Fibroblast of lung (primary cell): Measurements from ENCODE around the gene CFAP61.

ENCODE experiments used
- EZH2 ChIP-seq: IDR thresholded peaks from 2 replicates; pipeline ENCODE4 v1.5.1; 2012; ENCODE audit warnings: low read length, control low read depth, mild to moderate bottlenecking; ENCODE audit errors: missing control alignments
- TF ChIP-seq, protein P1 (sequence below), 2 donors: IDR thresholded peaks in 1 of 2; conservative IDR thresholded peaks in 1 of 2; 1 replicate in 1 of 2; 2 replicates in 1 of 2; pipeline ENCODE4 v1.5.1; 2011 to 2012; ENCODE audit warnings: low read length in 2 of 2, control low read depth in 1 of 2, inconsistent platforms in 1 of 2, low read depth in 1 of 2, mild to moderate bottlenecking in 1 of 2

DNA sequence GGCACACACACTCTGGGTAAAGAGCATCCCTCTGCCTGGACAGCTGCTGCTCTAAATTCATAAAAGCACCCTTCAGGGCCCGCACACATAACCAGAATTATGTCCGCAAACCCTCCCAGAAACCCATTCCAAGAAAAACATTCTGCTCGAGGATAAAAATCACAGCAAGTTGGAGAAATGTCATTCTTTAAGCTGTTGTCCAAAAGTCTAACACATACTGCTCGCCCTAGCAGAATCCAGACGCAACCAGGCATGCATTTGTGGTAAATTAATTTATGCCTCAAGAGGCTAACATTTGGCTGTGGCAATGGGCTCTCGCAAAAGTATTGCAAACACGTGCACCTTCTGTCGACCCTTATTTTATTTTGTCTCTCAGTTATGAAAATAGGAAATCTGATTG is 199.5 kb downstream of the CFAP61 start:
- TF ChIP-seq, protein P1, sequence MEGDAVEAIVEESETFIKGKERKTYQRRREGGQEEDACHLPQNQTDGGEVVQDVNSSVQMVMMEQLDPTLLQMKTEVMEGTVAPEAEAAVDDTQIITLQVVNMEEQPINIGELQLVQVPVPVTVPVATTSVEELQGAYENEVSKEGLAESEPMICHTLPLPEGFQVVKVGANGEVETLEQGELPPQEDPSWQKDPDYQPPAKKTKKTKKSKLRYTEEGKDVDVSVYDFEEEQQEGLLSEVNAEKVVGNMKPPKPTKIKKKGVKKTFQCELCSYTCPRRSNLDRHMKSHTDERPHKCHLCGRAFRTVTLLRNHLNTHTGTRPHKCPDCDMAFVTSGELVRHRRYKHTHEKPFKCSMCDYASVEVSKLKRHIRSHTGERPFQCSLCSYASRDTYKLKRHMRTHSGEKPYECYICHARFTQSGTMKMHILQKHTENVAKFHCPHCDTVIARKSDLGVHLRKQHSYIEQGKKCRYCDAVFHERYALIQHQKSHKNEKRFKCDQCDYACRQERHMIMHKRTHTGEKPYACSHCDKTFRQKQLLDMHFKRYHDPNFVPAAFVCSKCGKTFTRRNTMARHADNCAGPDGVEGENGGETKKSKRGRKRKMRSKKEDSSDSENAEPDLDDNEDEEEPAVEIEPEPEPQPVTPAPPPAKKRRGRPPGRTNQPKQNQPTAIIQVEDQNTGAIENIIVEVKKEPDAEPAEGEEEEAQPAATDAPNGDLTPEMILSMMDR (conservative IDR thresholded peaks at IDR 0.05 in 1 of 2, IDR thresholded peaks at IDR 0.05 in 1 of 2; ENCODE audit: low read depth in 1 of 2, low read length in 2 of 2), result no peak
- TF ChIP-seq EZH2, result no peak
